Limb (tissue), 2 donors: ENCODE measurements around the gene VKORC1.

ENCODE experiments used
- DNase-seq, 2 donors: peaks; one replicate each; pipeline ENCODE4 v3.0.0-alpha.2; 2016; ENCODE audit errors: extremely low spot score in 2 of 2

Gene VKORC1

DNA sequence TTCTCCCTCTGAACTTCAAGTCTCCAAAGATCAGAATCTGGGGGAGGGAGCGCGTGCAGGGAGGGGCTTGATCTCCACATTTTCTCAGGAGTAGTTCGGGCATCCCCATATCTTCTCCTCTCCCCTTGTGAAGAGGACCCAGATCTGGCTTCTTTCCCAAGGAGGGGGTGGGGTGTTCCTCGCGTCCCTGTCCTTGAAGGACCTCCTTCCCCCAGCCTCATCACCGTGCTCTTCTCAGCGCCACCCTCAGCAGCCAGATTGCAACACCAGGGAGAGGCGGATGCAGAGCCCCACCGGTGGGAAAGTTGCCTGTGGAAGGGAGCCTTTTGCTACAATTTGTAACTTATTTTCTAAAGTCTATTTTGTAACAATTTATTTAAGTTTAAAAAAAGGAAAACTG, 11.5 kb downstream of the VKORC1 start:
- DNase-seq, result no peak

DNA sequence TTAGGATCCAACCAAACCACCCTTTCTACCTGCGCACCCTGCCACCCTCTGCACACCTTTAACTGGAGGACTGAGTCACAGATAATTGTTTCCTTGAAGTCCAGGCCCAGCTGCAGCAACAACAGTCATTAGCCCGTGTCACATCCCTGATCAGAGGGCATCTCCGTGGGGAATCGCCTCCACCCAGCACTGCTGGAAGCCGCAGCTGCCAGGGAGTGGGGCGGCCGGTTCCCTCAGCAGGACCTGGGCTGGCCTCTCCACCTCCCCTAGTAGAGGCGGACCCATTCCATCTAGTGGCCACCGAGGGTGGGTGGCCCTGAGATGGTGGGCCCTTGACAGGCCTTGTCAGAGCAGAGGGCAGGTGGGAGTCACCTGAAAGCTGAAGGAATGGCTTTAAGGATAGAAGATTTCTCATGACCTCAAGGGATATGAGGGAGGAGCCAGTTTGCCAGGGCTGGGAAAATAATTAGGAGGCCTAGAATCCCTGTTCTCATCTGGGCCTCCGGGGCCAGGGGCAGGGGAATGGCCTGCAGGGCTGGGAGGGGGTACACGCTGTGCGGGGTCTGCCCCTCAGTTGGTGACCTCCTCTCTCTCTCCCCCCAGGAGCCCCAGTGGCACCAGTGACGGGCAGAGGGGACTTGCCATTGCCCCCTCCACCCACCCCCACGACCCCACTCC, 12.1 kb downstream of the VKORC1 start:
- no peak for DNase-seq

DNA sequence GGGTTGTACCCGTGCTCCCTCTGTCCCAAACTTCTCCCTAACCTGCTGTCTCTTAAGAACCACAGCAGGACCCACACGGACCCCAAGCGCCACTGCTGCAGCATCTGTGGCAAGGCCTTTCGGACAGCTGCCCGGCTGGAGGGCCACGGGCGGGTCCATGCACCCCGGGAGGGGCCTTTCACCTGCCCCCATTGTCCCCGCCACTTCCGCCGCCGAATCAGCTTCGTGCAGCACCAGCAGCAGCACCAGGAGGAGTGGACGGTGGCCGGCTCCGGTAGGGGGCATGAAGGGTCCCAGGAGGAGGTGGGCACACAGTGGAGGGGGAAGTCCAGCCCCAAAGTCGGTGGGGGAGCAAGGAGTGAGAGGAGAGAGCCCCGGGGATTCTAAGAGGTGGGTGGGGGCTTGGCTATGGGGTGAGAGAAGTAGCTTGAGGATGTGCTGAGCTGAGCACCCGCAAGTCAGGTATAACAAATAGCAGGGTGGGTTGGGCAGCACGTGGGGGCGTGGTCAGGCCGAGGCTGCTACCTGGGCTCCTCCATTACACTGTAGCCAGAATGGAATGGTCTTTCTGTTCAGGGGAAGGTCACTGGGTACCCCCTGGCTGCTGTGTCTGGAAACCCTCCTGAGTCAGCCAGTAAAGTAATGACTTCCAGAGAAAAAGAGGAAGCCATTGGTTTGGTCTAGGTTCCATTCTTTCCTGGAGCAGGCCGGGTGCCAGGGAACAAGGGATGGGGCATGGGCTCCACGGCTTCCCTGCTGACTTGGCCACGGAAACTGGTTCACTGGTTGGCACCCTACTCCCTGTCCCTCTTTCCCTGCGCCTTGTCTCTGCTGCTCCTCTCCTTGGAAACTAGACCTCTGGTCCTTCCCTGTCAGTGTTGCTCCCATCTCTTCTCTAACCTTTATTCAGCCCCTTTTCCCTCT, 12.9 kb downstream of the VKORC1 start:
- DNase-seq, result no peak

DNA sequence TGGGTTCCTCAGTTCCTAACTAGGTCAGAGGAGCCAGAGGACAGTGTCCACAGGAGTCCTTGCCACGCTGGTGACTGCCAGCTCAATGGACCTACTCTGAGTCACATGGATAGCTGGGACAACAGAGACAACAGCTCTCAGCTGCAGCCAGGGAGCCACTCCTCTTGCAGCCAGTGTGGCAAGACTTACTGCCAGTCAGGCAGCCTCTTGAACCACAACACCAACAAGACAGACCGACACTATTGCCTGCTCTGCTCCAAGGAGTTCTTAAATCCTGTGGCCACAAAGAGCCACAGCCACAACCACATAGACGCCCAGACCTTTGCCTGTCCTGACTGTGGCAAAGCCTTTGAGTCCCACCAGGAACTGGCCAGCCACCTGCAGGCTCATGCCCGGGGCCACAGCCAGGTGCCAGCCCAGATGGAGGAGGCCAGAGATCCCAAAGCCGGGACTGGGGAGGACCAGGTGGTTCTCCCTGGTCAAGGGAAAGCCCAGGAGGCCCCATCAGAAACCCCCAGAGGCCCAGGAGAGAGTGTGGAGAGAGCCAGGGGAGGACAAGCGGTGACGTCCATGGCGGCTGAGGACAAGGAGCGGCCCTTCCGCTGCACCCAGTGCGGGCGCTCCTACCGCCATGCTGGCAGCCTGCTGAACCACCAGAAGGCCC, 13.7 kb downstream of the VKORC1 start:
- DNase-seq, result no peak

DNA sequence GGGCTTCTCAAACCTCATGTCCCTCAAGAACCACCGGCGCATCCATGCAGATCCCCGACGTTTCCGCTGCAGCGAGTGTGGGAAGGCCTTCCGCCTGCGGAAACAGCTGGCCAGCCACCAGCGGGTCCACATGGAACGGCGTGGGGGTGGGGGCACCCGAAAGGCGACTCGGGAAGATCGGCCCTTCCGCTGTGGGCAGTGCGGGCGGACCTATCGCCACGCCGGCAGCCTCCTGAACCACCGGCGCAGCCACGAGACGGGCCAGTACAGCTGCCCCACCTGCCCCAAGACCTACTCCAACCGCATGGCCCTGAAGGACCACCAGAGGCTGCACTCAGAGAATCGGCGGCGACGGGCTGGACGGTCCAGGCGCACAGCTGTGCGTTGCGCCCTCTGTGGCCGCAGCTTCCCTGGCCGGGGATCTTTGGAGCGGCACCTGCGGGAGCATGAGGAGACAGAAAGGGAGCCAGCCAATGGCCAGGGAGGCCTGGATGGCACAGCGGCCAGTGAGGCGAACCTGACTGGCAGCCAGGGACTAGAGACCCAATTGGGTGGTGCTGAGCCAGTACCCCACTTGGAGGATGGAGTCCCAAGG, 14.5 kb downstream of the VKORC1 start:
- DNase-seq, result no peak

DNA sequence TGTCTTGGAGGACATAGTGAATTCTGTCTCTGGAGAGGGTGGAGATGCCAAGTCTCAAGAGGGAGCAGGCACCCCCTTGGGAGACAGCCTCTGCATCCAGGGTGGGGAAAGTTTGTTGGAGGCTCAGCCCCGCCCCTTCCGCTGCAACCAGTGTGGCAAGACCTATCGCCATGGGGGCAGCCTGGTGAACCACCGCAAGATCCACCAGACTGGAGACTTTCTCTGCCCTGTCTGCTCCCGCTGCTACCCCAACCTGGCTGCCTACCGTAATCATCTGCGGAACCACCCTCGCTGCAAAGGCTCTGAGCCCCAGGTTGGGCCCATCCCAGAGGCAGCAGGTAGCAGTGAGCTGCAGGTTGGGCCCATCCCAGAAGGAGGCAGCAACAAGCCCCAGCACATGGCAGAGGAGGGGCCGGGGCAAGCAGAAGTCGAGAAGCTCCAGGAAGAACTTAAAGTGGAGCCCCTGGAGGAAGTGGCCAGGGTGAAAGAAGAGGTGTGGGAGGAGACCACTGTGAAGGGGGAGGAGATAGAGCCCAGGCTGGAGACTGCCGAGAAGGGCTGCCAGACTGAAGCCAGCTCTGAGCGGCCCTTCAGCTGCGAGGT, 15.2 kb downstream of the VKORC1 start:
- peak in 1 of 2 donors; percentile 29 for DNase-seq

DNA sequence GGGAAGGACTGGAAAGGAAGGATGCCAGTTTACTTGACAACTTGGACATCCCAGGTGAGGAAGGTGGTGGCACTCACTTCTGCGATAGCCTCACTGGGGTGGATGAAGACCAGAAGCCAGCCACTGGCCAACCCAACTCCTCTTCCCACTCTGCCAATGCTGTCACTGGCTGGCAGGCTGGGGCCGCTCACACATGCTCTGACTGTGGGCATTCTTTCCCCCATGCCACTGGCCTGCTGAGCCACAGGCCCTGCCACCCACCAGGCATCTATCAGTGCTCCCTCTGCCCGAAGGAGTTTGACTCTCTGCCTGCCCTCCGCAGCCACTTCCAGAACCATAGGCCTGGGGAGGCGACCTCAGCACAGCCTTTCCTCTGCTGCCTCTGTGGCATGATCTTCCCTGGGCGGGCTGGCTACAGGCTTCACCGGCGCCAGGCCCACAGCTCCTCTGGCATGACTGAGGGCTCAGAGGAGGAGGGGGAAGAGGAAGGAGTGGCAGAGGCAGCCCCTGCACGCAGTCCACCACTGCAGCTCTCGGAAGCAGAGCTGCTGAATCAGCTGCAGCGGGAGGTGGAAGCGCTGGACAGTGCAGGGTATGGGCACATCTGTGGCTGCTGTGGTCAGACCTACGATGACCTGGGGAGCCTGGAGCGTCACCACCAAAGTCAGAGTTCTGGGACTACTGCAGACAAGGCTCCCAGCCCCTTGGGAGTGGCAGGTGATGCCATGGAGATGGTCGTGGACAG, 15.8 kb downstream of the VKORC1 start:
- DNase-seq, result no peak

DNA sequence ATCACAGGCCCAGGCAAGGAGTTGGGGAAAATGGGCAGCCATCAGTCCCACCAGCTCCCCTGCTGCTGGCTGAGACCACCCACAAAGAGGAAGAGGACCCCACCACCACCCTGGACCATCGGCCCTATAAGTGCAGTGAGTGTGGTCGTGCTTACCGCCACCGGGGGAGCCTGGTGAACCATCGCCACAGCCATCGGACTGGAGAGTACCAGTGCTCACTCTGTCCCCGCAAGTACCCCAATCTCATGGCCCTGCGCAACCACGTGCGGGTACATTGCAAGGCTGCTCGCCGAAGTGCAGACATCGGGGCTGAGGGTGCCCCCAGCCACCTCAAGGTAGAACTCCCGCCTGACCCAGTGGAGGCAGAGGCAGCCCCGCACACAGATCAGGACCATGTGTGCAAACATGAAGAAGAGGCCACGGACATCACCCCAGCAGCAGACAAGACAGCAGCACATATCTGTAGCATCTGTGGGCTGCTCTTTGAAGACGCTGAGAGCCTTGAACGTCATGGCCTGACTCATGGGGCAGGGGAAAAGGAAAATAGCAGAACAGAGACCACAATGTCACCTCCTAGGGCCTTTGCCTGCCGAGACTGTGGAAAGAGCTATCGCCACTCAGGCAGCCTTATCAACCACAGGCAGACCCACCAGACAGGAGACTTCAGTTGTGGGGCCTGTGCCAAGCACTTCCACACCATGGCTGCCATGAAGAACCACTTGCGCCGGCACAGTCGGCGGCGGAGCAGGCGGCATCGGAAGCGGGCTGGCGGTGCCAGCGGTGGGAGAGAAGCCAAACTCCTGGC, 16.8 kb downstream of the VKORC1 start:
- DNase-seq, result no peak

DNA sequence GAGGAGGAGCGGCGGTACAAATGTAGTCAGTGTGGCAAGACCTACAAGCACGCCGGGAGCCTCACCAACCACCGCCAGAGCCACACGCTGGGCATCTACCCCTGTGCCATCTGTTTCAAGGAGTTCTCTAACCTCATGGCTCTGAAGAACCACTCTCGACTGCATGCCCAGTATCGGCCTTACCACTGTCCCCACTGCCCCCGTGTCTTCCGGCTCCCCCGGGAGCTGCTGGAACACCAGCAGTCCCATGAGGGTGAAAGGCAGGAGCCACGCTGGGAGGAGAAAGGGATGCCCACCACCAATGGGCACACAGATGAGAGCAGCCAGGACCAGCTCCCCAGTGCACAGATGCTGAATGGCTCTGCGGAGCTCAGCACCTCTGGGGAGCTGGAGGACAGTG, 17.6 kb downstream of the VKORC1 start:
- DNase-seq, result no peak

DNA sequence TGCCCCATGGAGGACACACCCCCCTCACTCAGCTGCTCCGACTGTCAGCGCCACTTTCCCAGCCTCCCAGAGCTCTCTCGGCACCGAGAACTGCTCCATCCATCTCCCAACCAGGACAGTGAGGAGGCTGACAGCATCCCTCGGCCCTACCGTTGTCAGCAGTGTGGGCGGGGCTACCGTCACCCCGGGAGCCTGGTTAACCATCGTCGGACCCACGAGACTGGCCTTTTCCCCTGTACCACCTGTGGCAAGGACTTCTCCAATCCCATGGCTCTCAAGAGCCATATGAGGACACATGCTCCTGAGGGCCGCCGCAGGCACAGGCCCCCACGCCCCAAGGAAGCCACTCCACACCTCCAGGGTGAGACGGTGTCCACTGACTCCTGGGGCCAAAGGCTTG, 18.3 kb downstream of the VKORC1 start:
- DNase-seq, result peak in 1 of 2 donors; percentile 23

DNA sequence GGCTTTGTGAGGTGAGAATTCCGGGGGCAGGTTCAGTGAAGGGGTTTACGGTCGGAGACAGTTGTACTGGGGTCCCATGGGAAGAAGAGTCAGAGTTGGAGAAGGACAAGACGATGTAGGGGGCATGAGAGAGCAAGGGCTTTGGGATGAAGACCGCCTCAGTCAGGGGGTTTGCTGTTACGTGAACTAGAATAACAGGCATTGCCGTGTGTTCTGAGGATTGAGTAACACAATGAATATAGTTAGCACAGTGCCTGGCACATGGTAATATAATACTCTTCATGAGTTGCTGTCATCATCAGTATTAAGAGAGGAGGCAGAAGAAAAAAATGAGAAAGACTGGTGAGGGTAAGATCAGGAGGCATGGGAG, 19.8 kb downstream of the VKORC1 start:
- DNase-seq, result no peak

DNA sequence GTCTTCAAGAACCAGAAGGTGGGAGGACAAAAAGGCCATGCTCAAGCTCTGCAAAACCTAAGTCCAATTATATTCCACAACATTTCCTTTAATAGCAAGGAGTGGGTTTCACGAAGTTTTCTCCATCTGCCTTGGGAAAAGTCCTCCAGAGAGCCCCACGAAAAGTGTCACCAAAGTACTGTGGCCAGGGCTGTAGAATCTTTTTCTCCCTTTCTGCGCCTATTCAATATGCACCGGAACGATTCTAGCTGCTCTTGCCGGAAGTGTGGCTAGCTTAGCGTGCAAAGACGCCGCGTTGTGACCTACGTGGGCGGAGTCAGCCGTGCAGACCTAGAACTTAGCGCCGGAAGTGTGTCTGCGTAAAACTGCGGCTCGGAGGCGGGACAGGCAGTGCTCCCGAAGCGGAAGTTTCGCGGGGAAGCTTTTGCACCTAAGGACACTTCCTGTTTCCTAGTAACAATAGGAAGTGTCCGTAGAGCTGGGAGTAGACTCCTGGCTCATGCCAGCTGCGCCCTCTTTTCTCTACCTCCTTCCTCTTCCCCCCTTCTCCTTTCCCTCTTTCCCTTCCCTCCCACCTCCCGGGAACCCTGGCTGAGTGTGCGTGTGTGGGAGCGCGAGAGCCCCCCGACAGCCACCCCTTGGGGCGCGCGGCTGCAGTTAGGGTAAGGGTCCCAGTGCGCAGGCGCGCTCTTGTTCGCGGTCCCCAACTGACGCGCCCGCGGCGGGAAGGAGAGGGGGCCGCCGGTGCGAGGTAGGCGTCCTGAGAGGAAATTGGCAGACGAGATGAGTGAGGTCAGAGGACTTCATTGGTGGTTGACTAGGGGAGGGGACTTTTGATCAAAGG, 20.4 kb downstream of the VKORC1 start, which contains the start of the genes ZNF646 and ZNF668:
ZNF646 (plus strand) TSS at position 453 of the 844 bp plus-strand sequence. CDS start 1,903 bp downstream, outside the sequence.
ZNF668 (minus strand) TSS at position 271 of the 844 bp plus-strand sequence. CDS start 9,781 bp downstream, outside the sequence.
- peak; percentile 96 to 100 for DNase-seq

DNA sequence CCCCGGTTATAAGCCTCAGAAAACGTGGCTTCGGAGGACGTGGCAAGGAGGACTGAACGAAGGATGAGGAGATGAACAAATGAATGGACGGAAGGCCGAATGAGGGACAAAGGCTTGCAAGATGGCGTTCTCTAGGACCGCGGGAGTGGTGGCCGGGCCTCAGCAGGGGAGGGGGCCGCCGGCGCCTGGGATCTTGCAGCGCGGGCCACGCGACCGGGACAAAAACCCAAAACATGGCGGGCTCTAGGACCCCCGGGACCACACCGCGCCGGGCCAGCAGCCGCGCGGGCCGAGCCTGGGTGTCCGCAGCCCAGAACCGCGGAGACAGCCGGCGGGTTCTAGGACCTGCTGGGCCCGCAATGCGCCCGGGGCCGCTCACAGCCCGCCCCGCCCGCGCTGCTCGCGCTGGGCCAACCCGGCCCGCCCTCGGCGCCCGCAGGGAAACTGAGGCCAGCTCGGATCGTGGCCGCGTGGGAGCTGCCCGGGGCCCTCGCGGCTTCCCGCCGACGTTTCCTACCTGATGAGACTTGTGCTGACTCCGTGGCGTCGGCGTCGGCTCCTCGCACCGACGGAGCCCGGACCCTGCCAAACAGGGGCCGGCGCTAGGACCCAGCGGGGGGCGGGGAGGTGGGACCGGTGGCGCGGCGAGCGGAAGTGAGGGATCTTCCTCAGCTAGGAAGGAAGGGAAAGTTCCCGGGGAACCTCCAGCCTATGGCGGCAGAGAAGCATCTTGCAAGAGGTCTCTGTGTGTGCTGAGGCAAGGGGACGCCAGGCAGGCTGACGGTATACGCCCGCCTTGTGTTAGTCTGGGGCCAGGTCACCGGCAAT, 21.2 kb downstream of the VKORC1 start:
- peak; percentile 93 to 97 for DNase-seq

DNA sequence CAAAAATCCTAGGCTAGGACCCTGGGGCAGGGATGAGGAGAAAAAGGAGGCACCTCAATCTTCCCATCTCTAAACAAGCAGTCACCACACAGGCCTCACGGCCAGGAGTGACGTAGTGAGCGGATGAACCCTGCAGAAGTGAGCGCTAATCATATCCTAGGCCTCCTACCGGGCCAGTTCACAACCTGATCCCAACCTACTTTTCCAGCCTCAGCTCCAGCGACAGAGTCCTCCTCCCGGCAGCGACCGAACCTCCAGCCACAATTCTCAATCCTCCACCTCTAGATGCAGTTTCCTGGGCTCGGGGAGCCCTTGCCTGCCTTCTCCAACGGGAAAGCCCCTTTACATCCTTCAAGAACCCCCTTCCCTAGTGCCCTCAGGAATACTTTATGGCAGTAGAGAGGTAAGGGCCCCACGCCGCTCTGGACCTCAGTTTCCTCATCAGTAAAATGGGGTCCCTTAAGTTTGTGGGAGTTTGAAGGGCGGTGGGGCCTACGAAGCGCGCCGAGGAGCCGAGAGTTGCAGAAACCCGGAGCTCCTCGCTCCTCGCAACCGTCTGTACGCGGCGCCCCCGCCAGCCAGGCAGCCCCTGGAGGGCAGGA, 22.0 kb downstream of the VKORC1 start:
- DNase-seq, result peak in 1 of 2 donors; percentile 48

DNA sequence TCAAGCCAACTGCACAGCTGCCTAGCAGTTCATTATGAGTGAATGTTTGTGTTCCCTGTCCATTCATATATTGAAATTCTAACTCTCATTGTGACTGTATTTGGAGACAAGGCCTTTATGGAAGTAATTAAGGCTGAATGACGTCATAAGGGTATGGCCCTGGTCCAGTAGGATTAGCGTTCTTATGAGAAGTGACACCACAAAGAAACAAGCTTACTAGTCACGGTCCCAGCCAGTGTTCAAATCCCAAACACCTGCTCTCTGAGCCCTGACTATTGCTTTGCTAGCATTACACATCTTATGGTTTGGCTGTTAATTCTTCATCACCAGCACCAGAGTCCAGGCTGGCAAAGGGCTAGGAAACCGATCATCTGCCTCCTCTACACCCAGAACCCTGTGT, 22.7 kb downstream of the VKORC1 start:
- DNase-seq, result peak; percentile 33 to 77

DNA sequence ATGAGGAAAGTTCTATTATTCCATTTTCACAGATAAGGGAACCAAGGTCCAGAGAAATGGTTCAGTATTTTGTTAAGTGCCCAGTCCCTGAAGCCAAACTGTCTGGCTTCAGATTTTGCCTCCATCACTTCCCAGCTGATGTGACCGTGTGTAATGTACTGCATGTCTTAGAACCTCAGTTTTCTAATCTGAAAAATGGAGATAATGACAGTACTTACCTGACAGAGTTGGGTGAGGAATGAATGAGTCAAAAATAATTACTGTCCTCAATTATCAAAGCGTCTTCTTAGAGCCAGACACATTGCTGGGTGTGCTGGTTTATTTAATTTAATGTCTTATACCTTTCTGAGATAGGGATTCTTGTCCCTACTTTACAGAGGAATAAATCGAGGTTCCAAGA, 27.3 kb downstream of the VKORC1 start:
- no peak for DNase-seq

DNA sequence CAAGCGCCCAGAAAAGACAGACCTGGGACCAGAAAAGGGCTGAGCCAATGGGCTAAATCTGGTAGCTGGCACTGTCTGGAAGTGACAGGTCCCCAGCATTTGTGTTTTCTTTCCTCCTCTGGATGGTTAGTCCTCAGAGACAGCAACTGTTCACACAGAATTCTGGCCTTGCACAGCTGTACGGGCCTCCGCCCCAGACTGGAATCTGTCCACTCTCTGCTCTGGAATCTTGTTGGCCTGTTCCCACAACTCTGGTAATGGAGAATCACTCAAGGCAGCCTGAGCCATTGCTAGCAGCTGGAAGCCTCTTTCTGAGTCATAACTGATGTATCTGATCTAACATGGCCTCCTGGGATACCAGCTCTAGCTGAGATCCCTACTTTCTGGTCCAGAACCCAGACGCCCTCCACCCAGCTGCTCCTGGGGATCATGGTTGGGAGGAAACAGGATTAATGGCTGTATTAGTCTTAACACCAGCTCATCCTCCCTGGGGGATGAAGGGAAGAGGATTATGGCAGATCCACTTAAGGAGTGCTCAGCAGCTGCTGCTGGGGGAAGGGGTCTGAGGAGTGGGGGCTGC, 29.6 kb downstream of the VKORC1 start:
- DNase-seq, result peak; percentile 60 to 92
